Measurements from ENCODE around the gene ULBP3. TPM values are rescaled to one million over a fixed set of nuclear protein-coding genes. Genes with fewer than 3 reads are reported as not detected.
A peak's percentile ranks its signal among the peaks of the same experiment; 100 is the strongest.

Gene ULBP3
- total RNA-seq (2021; ENCODE audit: unreplicated experiment) (18.4 TPM), Bru-seq, nascent RNA (percentile 63 among the genes with signal in this experiment), BruChase-seq, experiment 1, labeled RNA remaining after a 6-hour chase (percentile 63 among the genes with signal in this experiment), BruChase-seq, experiment 2, labeled RNA remaining after a 2-hour chase (percentile 71 among the genes with signal in this experiment)
- 15.5 and 17.7 TPM in 2 replicates for polyA plus RNA-seq (2012)
- long read RNA-seq, transcript ULBP3-201 (5 exons, 988 nt) = major isoform, 32 of 36 reads
- long read RNA-seq, partial matches to known transcripts = 3 of 36 reads
- long read RNA-seq, other reads (novel, unspliced or antisense) = 1 of 36 reads

- POLR2A ChIA-PET = interaction anchor here (0.7 to 1.1 kb wide), 2 partner anchors 12 to 13 kb away, joined by 3 to 4 read pairs; no protein-coding TSS in a partner anchor
- Histone ChIP-seq H3K9me3 (ENCODE audit: control insufficient read depth in 1 of 2, insufficient read depth in 1 of 2, low read depth in 1 of 2, low read length in 2 of 2) (no peaks in the 10 kb centered on the region), H4K20me1 (ENCODE audit: insufficient read depth) (no peaks in the 10 kb centered on the region), H3K36me3 (ENCODE audit: control insufficient read depth in 1 of 2, insufficient read depth in 2 of 2, low read length in 2 of 2) (peaks cover 3 to 5% of the 10 kb centered on the region in 2 experiments; a peak in 3 of 4 replicates), H3K9me2 (ENCODE audit: insufficient read depth) (no peaks in the 10 kb centered on the region), H3K4me2 (ENCODE audit: low read length) (peak within 1 kb of the TSS; percentile 98), H3K27me3 (ENCODE audit: insufficient read depth, low read length) (no peaks in the 10 kb centered on the region), H3K4me1 (ENCODE audit: control insufficient read depth in 1 of 2, insufficient read depth in 2 of 2, low read length in 2 of 2) (peaks cover 20 to 49% of the 10 kb centered on the region in 2 experiments), H3K4me3 (replicated peaks in 1 of 2; ENCODE audit: low read depth in 1 of 2, low read length in 2 of 2) (peak within 1 kb of the TSS; percentile 81 to 92), H3K27ac (ENCODE audit: low read depth, low read length) (peak within 1 kb of the TSS; percentile 53), H3K9ac (ENCODE audit: low read length) (peak within 1 kb of the TSS; percentile 93), H2AFZ (ENCODE audit: low read depth, low read length, poor library complexity, severe bottlenecking) (peak within 1 kb of the TSS; percentile 86), H3K79me2 (ENCODE audit: insufficient read depth, low read length) (peaks cover 9% of the 10 kb centered on the region; the same call in 1 of the 2 replicates)
- DNase-seq (ENCODE audit: low read depth, low spot score) (peak; percentile 89), ATAC-seq (peak; percentile 87)
- intact Hi-C loops (cut with micrococcal nuclease) = loop anchor here (1.0 kb wide), 1 partner anchor 135 kb away; no protein-coding TSS in a partner anchor
- BruUV-seq (replicated peaks) = no TSS peak
- RAD21 ChIA-PET (ENCODE audit: low non-redundant PET in 1 of 2, low total read pairs in 2 of 2, uncharacterized antibody in 2 of 2, unreplicated experiment in 2 of 2) = no interaction called here
- CTCF ChIA-PET = interaction anchor here (0.7 to 2.4 kb wide), 8 partner anchors 8 to 748 kb away, joined by 3 to 11 read pairs (median 4); no protein-coding TSS in a partner anchor
- TF ChIP-seq ZFX (IDR thresholded peaks at IDR 0.05) = no peak
- TF ChIP-seq YY1 (IDR thresholded peaks at IDR 0.05; ENCODE audit: extremely low read depth, insufficient replicate concordance, low read depth, low read length) = peak; percentile 54
- TF ChIP-seq FOSL1 (IDR thresholded peaks at IDR 0.05; ENCODE audit: low read depth) = no peak
- TF ChIP-seq ATF3 (IDR thresholded peaks at IDR 0.05) = no peak
- no peak for TF ChIP-seq MAX (IDR thresholded peaks at IDR 0.05)
- TF ChIP-seq EZH2 (IDR thresholded peaks at IDR 0.05) = no peak
- TF ChIP-seq ZNF274 (IDR thresholded peaks at IDR 0.05; ENCODE audit: low read depth, low read length) = no peak
- TF ChIP-seq ZBTB33 (IDR thresholded peaks at IDR 0.05; ENCODE audit: extremely low read depth, insufficient replicate concordance, low read length) = peak; percentile 85
- TF ChIP-seq SRF (IDR thresholded peaks at IDR 0.05; ENCODE audit: low read depth) = no peak
- no peak for TF ChIP-seq EZH2phosphoT487 (IDR thresholded peaks at IDR 0.05; ENCODE audit: borderline replicate concordance)
- no peak for TF ChIP-seq JUND (IDR thresholded peaks at IDR 0.05)
- TF ChIP-seq EGR1 (IDR thresholded peaks at IDR 0.05; ENCODE audit: low read depth) = no peak
- no peak for TF ChIP-seq SP1 (IDR thresholded peaks at IDR 0.05; ENCODE audit: low read depth)
- TF ChIP-seq ELF1 (IDR thresholded peaks at IDR 0.05; ENCODE audit: borderline replicate concordance, low read depth) = no peak
- no peak for TF ChIP-seq CBX3 (IDR thresholded peaks at IDR 0.05; ENCODE audit: low read depth)
- TF ChIP-seq POLR2A (IDR thresholded peaks at IDR 0.05; ENCODE audit: borderline replicate concordance, extremely low read depth, insufficient read depth, insufficient read length) = peak; percentile 83
- TF ChIP-seq SIN3A (IDR thresholded peaks at IDR 0.05; ENCODE audit: low read depth) = no peak
- peak in 2 of 3 experiments; percentile 60 to 72; a peak in 4 of 6 replicates for TF ChIP-seq CTCF (IDR thresholded peaks at IDR 0.05 in 2 of 3, conservative IDR thresholded peaks at IDR 0.05 in 1 of 3; ENCODE audit: borderline replicate concordance in 1 of 3, insufficient read depth in 1 of 3, low read depth in 2 of 3, low read length in 2 of 3)
- TF ChIP-seq CEBPB (IDR thresholded peaks at IDR 0.05; ENCODE audit: low read depth) = no peak
- no peak for TF ChIP-seq RAD21 (IDR thresholded peaks at IDR 0.05; ENCODE audit: low read depth)
- no peak for TF ChIP-seq TCF7L2 (IDR thresholded peaks at IDR 0.05; ENCODE audit: borderline replicate concordance, extremely low read depth, insufficient read depth, insufficient read length)
- TF ChIP-seq POLR2AphosphoS5 (IDR thresholded peaks at IDR 0.05; ENCODE audit: low read depth, low read length) = peak; percentile 99
Observed at GRCh38 chr6:150068720-150069648, at the start of gene ULBP3. ULBP3 (minus strand) TSS chr6:150069121; CDS start chr6:150069066, 55 bp downstream.

Data from HCT116 (cell line).